Measurements from ENCODE around the gene PPP2R2C.

PPP2R2C gene

DNA sequence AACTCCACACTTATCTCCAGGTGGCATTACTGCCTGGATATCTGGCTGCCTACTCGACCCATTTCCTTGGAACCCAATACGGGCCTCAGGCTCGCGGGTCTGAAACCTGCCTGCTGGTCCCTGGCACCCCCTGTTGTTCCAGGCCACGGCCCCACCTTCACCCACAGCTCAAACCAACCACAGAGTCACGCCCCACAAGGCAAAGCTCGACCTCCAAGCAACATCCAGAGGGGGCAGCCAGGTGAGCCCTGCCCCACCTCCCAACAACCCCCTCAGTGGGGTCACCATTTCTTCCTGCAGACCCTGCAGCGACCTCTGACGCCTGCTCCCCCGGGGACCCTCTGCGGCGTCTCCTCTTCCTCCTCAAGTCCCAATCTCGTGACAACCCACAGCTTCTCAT, 126.5 kb downstream of the PPP2R2C start:
- Histone ChIP-seq H3K27me3 (ENCODE audit: control insufficient read depth in 3 of 3, insufficient read depth in 3 of 3, low read depth in 1 of 3, low read length in 3 of 3) (peaks cover 0 to 39% (median 4%) of the 10 kb centered on the region in 3 experiments), H4K91ac (ENCODE audit: low read depth, low read length, poor library complexity) (no peak overlapping the region), H3K4me3 (ENCODE audit: low read length in 2 of 2) (no peak overlapping the region), H3K9me3 (replicated peaks in 1 of 2; ENCODE audit: control insufficient read depth in 2 of 2, insufficient read depth in 1 of 2, low read depth in 1 of 2, low read length in 2 of 2) (peaks cover 0 to 2% of the 10 kb centered on the region in 2 donors), H2BK15ac (ENCODE audit: low read length) (peak overlapping the region; percentile 43), H3K4ac (ENCODE audit: low read length) (no peak overlapping the region), H2BK5ac (ENCODE audit: low read length) (no peak overlapping the region), H2AFZ (ENCODE audit: low read length) (no peak overlapping the region), H2BK120ac (ENCODE audit: low read depth, low read length) (no peak overlapping the region), H3K4me1 (ENCODE audit: control insufficient read depth in 2 of 2, insufficient read depth in 1 of 2, low read depth in 1 of 2, low read length in 2 of 2) (no peaks in the 10 kb centered on the region), H3K9ac (ENCODE audit: low read depth, low read length, poor library complexity) (no peak overlapping the region), H3K4me2 (ENCODE audit: insufficient read depth, low read length, poor library complexity, severe bottlenecking) (no peak overlapping the region), H2BK12ac (ENCODE audit: low read length) (no peak overlapping the region), H4K8ac (ENCODE audit: low read depth, low read length) (no peak overlapping the region), H3K14ac (ENCODE audit: low read length) (no peak overlapping the region), H3K36me3 (replicated peaks in 1 of 2; ENCODE audit: control insufficient read depth in 2 of 2, insufficient read depth in 2 of 2, low read length in 2 of 2) (no peaks in the 10 kb centered on the region), H3K79me1 (ENCODE audit: low read depth, low read length) (peaks cover 2% of the 10 kb centered on the region), H3K23ac (ENCODE audit: low read depth, low read length, poor library complexity) (peak overlapping the region; percentile 67), H2AK5ac (ENCODE audit: low read depth, low read length) (peak overlapping the region; percentile 33), H3K27ac (replicated peaks; ENCODE audit: low read length) (no peak overlapping the region), H3K18ac (ENCODE audit: low read length) (no peak overlapping the region)
- no CpG with 5 or more reads among the region's 13 CpGs for WGBS, 2 donors (ENCODE audit: extremely low coverage in 2 of 2, insufficient read length in 2 of 2, insufficient replicate concordance in 1 of 2)
- DNase-seq (ENCODE audit: low spot score), result no peak

DNA sequence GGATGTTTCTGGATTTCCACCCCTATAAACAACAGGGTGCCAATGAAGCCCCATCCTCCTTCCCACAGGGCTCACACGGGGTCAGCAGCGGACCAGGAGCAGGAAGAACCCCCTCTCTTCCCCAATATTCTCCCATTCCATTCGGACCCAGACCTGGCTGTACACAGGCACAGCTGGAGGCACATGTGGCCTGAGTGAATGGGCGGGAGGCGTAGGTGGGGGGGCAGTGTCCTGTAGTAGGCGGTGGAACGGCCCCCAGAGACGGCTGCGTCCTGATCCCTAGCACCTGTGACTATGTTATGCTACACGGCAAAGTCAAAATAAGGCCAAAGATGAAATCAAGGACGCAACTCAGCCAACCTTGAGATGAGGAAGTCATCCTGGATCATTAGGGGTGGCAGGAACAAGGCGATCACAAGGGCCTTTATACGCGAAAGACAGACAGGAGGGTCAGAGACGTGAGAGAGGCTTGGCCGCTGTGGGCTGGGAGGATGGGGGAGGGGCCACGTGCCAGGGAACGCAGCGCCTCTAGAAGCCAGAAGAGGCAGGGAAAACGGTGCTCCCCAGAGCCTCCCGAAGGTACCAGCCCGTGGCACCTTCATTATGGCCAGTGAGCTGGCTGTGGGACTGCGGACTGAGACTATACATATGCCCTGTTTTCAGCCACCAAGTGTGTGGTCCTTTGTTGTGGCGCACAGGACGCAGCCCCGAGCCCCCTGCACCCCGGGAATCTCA, 127.2 kb downstream of the PPP2R2C start:
- no CpG with 5 or more reads among the region's 27 CpGs for WGBS, 2 donors (ENCODE audit: extremely low coverage in 2 of 2, insufficient read length in 2 of 2, insufficient replicate concordance in 1 of 2)
- no peak overlapping the region for H4K91ac ChIP-seq (ENCODE audit: low read depth, low read length, poor library complexity)
- H2BK5ac ChIP-seq (ENCODE audit: low read length), result no peak overlapping the region
- peak overlapping the region; percentile 33 for H2AK5ac ChIP-seq (ENCODE audit: low read depth, low read length)
- H3K23ac ChIP-seq (ENCODE audit: low read depth, low read length, poor library complexity), result no peak overlapping the region
- peak overlapping the region; percentile 48 for H3K18ac ChIP-seq (ENCODE audit: low read length)
- no peak overlapping the region for H3K4me2 ChIP-seq (ENCODE audit: insufficient read depth, low read length, poor library complexity, severe bottlenecking)
- no peak overlapping the region for H2BK120ac ChIP-seq (ENCODE audit: low read depth, low read length)
- DNase-seq (ENCODE audit: low spot score), result no peak
- peak overlapping the region; percentile 8 for H4K8ac ChIP-seq (ENCODE audit: low read depth, low read length)
- no peak overlapping the region for H2BK12ac ChIP-seq (ENCODE audit: low read length)
- no peak overlapping the region for H3K14ac ChIP-seq (ENCODE audit: low read length)
- peaks cover 0 to 33% (median 4%) of the 10 kb centered on the region in 3 experiments for H3K27me3 ChIP-seq (ENCODE audit: control insufficient read depth in 3 of 3, insufficient read depth in 3 of 3, low read depth in 1 of 3, low read length in 3 of 3)
- H3K27ac ChIP-seq (replicated peaks; ENCODE audit: low read length), result no peak overlapping the region
- no peak overlapping the region for H2AFZ ChIP-seq (ENCODE audit: low read length)
- H3K4me1 ChIP-seq (ENCODE audit: control insufficient read depth in 2 of 2, insufficient read depth in 1 of 2, low read depth in 1 of 2, low read length in 2 of 2), result no peaks in the 10 kb centered on the region
- peaks cover 0 to 2% of the 10 kb centered on the region in 2 donors for H3K9me3 ChIP-seq (replicated peaks in 1 of 2; ENCODE audit: control insufficient read depth in 2 of 2, insufficient read depth in 1 of 2, low read depth in 1 of 2, low read length in 2 of 2)
- no peak overlapping the region for H3K4ac ChIP-seq (ENCODE audit: low read length)
- no peaks in the 10 kb centered on the region for H3K36me3 ChIP-seq (replicated peaks in 1 of 2; ENCODE audit: control insufficient read depth in 2 of 2, insufficient read depth in 2 of 2, low read length in 2 of 2)
- H3K4me3 ChIP-seq (ENCODE audit: low read length in 2 of 2), result no peak overlapping the region
- peak overlapping the region; percentile 43 for H2BK15ac ChIP-seq (ENCODE audit: low read length)
- H3K79me1 ChIP-seq (ENCODE audit: low read depth, low read length), result peaks cover 2% of the 10 kb centered on the region
- H3K9ac ChIP-seq (ENCODE audit: low read depth, low read length, poor library complexity), result no peak overlapping the region

DNA sequence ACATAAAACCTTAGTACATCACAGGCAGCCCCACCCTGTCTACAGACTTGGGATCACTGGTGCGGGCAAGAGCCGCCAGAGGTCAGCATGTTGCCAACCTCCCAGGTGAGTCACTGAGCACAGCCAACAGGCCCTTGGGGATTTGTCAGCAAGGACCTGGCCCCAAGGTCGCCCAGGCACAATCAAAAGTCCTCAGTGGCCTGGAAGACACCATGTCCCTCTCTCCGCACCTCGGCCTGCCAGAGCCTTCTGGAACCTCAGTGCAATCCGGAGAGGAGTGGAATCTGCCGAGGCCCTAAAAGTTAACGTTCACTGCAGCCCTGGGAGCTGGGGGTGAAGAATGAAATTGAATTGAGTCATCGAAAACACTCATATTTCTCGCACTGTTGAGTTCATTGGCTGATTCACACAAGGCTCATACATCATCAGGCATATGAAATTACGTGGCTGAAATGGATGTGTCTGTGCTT, 128.4 kb downstream of the PPP2R2C start:
- no peak overlapping the region for H2AFZ ChIP-seq (ENCODE audit: low read length)
- no peak overlapping the region for H3K23ac ChIP-seq (ENCODE audit: low read depth, low read length, poor library complexity)
- H2BK15ac ChIP-seq (ENCODE audit: low read length), result no peak overlapping the region
- H2AK5ac ChIP-seq (ENCODE audit: low read depth, low read length), result no peak overlapping the region
- H3K4me1 ChIP-seq (ENCODE audit: control insufficient read depth in 2 of 2, insufficient read depth in 1 of 2, low read depth in 1 of 2, low read length in 2 of 2), result peaks cover 0 to 2% of the 10 kb centered on the region in 2 donors
- peaks cover 0 to 2% of the 10 kb centered on the region in 2 donors for H3K9me3 ChIP-seq (replicated peaks in 1 of 2; ENCODE audit: control insufficient read depth in 2 of 2, insufficient read depth in 1 of 2, low read depth in 1 of 2, low read length in 2 of 2)
- H3K4ac ChIP-seq (ENCODE audit: low read length), result no peak overlapping the region
- H4K8ac ChIP-seq (ENCODE audit: low read depth, low read length), result no peak overlapping the region
- no peak overlapping the region for H3K14ac ChIP-seq (ENCODE audit: low read length)
- no peak overlapping the region for H3K9ac ChIP-seq (ENCODE audit: low read depth, low read length, poor library complexity)
- no CpG with 5 or more reads among the region's 11 CpGs for WGBS, 2 donors (ENCODE audit: extremely low coverage in 2 of 2, insufficient read length in 2 of 2, insufficient replicate concordance in 1 of 2)
- DNase-seq (ENCODE audit: low spot score), result no peak
- H2BK5ac ChIP-seq (ENCODE audit: low read length), result no peak overlapping the region
- no peak overlapping the region for H3K18ac ChIP-seq (ENCODE audit: low read length)
- H3K79me1 ChIP-seq (ENCODE audit: low read depth, low read length), result peaks cover 2% of the 10 kb centered on the region
- H3K27me3 ChIP-seq (ENCODE audit: control insufficient read depth in 3 of 3, insufficient read depth in 3 of 3, low read depth in 1 of 3, low read length in 3 of 3), result peaks cover 0 to 25% (median 4%) of the 10 kb centered on the region in 3 experiments
- H3K36me3 ChIP-seq (replicated peaks in 1 of 2; ENCODE audit: control insufficient read depth in 2 of 2, insufficient read depth in 2 of 2, low read length in 2 of 2), result no peaks in the 10 kb centered on the region
- no peak overlapping the region for H3K27ac ChIP-seq (replicated peaks; ENCODE audit: low read length)
- no peak overlapping the region for H3K4me3 ChIP-seq (ENCODE audit: low read length in 2 of 2)
- no peak overlapping the region for H3K4me2 ChIP-seq (ENCODE audit: insufficient read depth, low read length, poor library complexity, severe bottlenecking)
- no peak overlapping the region for H2BK12ac ChIP-seq (ENCODE audit: low read length)
- no peak overlapping the region for H2BK120ac ChIP-seq (ENCODE audit: low read depth, low read length)
- no peak overlapping the region for H4K91ac ChIP-seq (ENCODE audit: low read depth, low read length, poor library complexity)

- H2AK5ac ChIP-seq (ENCODE audit: low read depth, low read length), result no peak overlapping the region
- no peak overlapping the region for H3K4ac ChIP-seq (ENCODE audit: low read length)
- H3K4me3 ChIP-seq (ENCODE audit: low read length in 2 of 2), result no peak overlapping the region
- H2BK12ac ChIP-seq (ENCODE audit: low read length), result no peak overlapping the region
- no peaks in the 10 kb centered on the region for H3K36me3 ChIP-seq (replicated peaks in 1 of 2; ENCODE audit: control insufficient read depth in 2 of 2, insufficient read depth in 2 of 2, low read length in 2 of 2)
- H2BK15ac ChIP-seq (ENCODE audit: low read length), result no peak overlapping the region
- no peak overlapping the region for H2AFZ ChIP-seq (ENCODE audit: low read length)
- no peak overlapping the region for H3K14ac ChIP-seq (ENCODE audit: low read length)
- H3K18ac ChIP-seq (ENCODE audit: low read length), result peak overlapping the region; percentile 63
- H3K4me2 ChIP-seq (ENCODE audit: insufficient read depth, low read length, poor library complexity, severe bottlenecking), result no peak overlapping the region
- H3K23ac ChIP-seq (ENCODE audit: low read depth, low read length, poor library complexity), result no peak overlapping the region
- no peak overlapping the region for H3K27ac ChIP-seq (replicated peaks; ENCODE audit: low read length)
- WGBS, 2 donors (ENCODE audit: extremely low coverage in 2 of 2, insufficient read length in 2 of 2, insufficient replicate concordance in 1 of 2), result no CpG with 5 or more reads among the region's 23 CpGs
- H4K8ac ChIP-seq (ENCODE audit: low read depth, low read length), result no peak overlapping the region
- H2BK120ac ChIP-seq (ENCODE audit: low read depth, low read length), result no peak overlapping the region
- peaks cover 0 to 31% (median 4%) of the 10 kb centered on the region in 3 experiments for H3K27me3 ChIP-seq (ENCODE audit: control insufficient read depth in 3 of 3, insufficient read depth in 3 of 3, low read depth in 1 of 3, low read length in 3 of 3)
- H4K91ac ChIP-seq (ENCODE audit: low read depth, low read length, poor library complexity), result no peak overlapping the region
- no peak overlapping the region for H3K9ac ChIP-seq (ENCODE audit: low read depth, low read length, poor library complexity)
- H3K79me1 ChIP-seq (ENCODE audit: low read depth, low read length), result peaks cover 2% of the 10 kb centered on the region
- H3K9me3 ChIP-seq (replicated peaks in 1 of 2; ENCODE audit: control insufficient read depth in 2 of 2, insufficient read depth in 1 of 2, low read depth in 1 of 2, low read length in 2 of 2), result peaks cover 0 to 2% of the 10 kb centered on the region in 2 donors
- H3K4me1 ChIP-seq (ENCODE audit: control insufficient read depth in 2 of 2, insufficient read depth in 1 of 2, low read depth in 1 of 2, low read length in 2 of 2), result peaks cover 0 to 2% of the 10 kb centered on the region in 2 donors
- no peak overlapping the region for H2BK5ac ChIP-seq (ENCODE audit: low read length)
- no peak for DNase-seq (ENCODE audit: low spot score)
These were observed 129.7 kb downstream of the PPP2R2C start for GRCh38 chr4:6342530-6343293.

Measured in neuronal stem cell (in vitro differentiated cells).